Neuronal stem cell (in vitro differentiated cells): ENCODE results near the gene POU6F1.
"Not testable (repeated sequence)": the region's sequence is repeated elsewhere in the genome, so short reads cannot be mapped to it uniquely, and the experiment has no call there.

Source experiments
- DNase-seq: peaks from one replicate; pipeline ENCODE4 v3.0.0-alpha.2; 2013; ENCODE audit warnings: low spot score
- H2AFZ ChIP-seq: one replicate; pipeline ENCODE4 v1.6.1; 2013; ENCODE audit warnings: mild to moderate bottlenecking, low read length, inconsistent platforms
- H2AK5ac ChIP-seq: 2 replicates; pipeline ENCODE4 v1.6.1; 2013; ENCODE audit warnings: low read depth, mild to moderate bottlenecking, inconsistent platforms, low read length, moderate library complexity, mixed read lengths
- H2BK120ac ChIP-seq: 2 replicates; pipeline ENCODE4 v1.6.1; 2013; ENCODE audit warnings: low read depth, mild to moderate bottlenecking, inconsistent platforms, low read length, moderate library complexity, mixed read lengths
- H2BK12ac ChIP-seq: one replicate; pipeline ENCODE4 v1.6.1; 2013; ENCODE audit warnings: low read length, inconsistent platforms
- H2BK15ac ChIP-seq: 2 replicates; pipeline ENCODE4 v1.6.1; 2013; ENCODE audit warnings: mild to moderate bottlenecking, low read length, inconsistent platforms, mixed read lengths
- H2BK5ac ChIP-seq: one replicate; pipeline ENCODE4 v1.6.1; 2013; ENCODE audit warnings: inconsistent platforms, mild to moderate bottlenecking, low read length, moderate library complexity
- H3K14ac ChIP-seq: one replicate; pipeline ENCODE4 v1.6.1; 2013; ENCODE audit warnings: low read length, inconsistent platforms
- H3K18ac ChIP-seq: 2 replicates; pipeline ENCODE4 v1.6.1; 2013; ENCODE audit warnings: low read length, inconsistent platforms
- H3K23ac ChIP-seq: 2 replicates; pipeline ENCODE4 v1.6.1; 2013; ENCODE audit warnings: low read depth, mild to moderate bottlenecking, mixed read lengths, low read length, inconsistent platforms; ENCODE audit not compliant: poor library complexity
- H3K27ac ChIP-seq: replicated peaks from 3 replicates; pipeline ENCODE4 v1.5.1; 2013; ENCODE audit warnings: low read length, inconsistent platforms
- H3K27me3 ChIP-seq, 3 experiments: 2 replicates each; pipeline ENCODE4 v1.6.1; 2013; ENCODE audit warnings: low read length in 3 of 3, mild to moderate bottlenecking in 2 of 3, inconsistent platforms in 1 of 3, low read depth in 1 of 3, mixed read lengths in 1 of 3, moderate library complexity in 1 of 3; ENCODE audit not compliant: control insufficient read depth in 3 of 3, insufficient read depth in 3 of 3
- H3K36me3 ChIP-seq, 2 donors: replicated peaks in 1 of 2; 2 replicates each; pipeline ENCODE4 v1.6.1; 2013; ENCODE audit warnings: low read length in 2 of 2; ENCODE audit not compliant: control insufficient read depth in 2 of 2, insufficient read depth in 2 of 2
- H3K4ac ChIP-seq: 2 replicates; pipeline ENCODE4 v1.6.1; 2013; ENCODE audit warnings: inconsistent platforms, mild to moderate bottlenecking, low read length, moderate library complexity
- H3K4me1 ChIP-seq, 2 donors: 1 replicate in 1 of 2; 2 replicates in 1 of 2; pipeline ENCODE4 v1.6.1; 2013; ENCODE audit warnings: low read length in 2 of 2, low read depth in 1 of 2; ENCODE audit not compliant: control insufficient read depth in 2 of 2, insufficient read depth in 1 of 2
- H3K4me2 ChIP-seq: one replicate; pipeline ENCODE4 v1.6.1; 2013; ENCODE audit warnings: mild to moderate bottlenecking, low read length, inconsistent platforms; ENCODE audit not compliant: insufficient read depth, poor library complexity, severe bottlenecking
- H3K4me3 ChIP-seq, 2 donors: 2 replicates each; pipeline ENCODE4 v1.5.1; 2013; ENCODE audit warnings: low read length in 2 of 2, mild to moderate bottlenecking in 2 of 2, inconsistent platforms in 1 of 2, moderate library complexity in 1 of 2
- H3K79me1 ChIP-seq: one replicate; pipeline ENCODE4 v1.6.1; 2013; ENCODE audit warnings: low read depth, mild to moderate bottlenecking, inconsistent platforms, low read length, moderate library complexity
- H3K9ac ChIP-seq: one replicate; pipeline ENCODE4 v1.6.1; 2013; ENCODE audit warnings: mild to moderate bottlenecking, low read depth, low read length, inconsistent platforms; ENCODE audit not compliant: poor library complexity
- H3K9me3 ChIP-seq, 2 donors: replicated peaks in 1 of 2; 2 replicates each; pipeline versions ENCODE3 to v1.6.1; 2013; ENCODE audit warnings: low read length in 2 of 2, mild to moderate bottlenecking in 2 of 2, inconsistent platforms in 1 of 2, low read depth in 1 of 2, mixed read lengths in 1 of 2, moderate library complexity in 1 of 2; ENCODE audit not compliant: control insufficient read depth in 2 of 2, insufficient read depth in 1 of 2
- H4K8ac ChIP-seq: one replicate; pipeline ENCODE4 v1.6.1; 2013; ENCODE audit warnings: low read depth, mild to moderate bottlenecking, inconsistent platforms, low read length, moderate library complexity
- H4K91ac ChIP-seq: one replicate; pipeline ENCODE4 v1.6.1; 2013; ENCODE audit warnings: low read length, low read depth, mild to moderate bottlenecking, inconsistent platforms; ENCODE audit not compliant: poor library complexity
- WGBS, 2 donors: extraction: QIAGEN DNeasy Blood & Tissue Kit; methylation state at CpG; one replicate each; pipeline ENCODE4 v1.1.7; 2013; ENCODE audit warnings: missing lambda C conversion rate in 2 of 2, mixed read lengths in 1 of 2; ENCODE audit not compliant: insufficient read length in 2 of 2, insufficient replicate concordance in 1 of 2; ENCODE audit errors: extremely low coverage in 2 of 2; 5-methylcytosine and 5-hydroxymethylcytosine counted together

Gene POU6F1

DNA sequence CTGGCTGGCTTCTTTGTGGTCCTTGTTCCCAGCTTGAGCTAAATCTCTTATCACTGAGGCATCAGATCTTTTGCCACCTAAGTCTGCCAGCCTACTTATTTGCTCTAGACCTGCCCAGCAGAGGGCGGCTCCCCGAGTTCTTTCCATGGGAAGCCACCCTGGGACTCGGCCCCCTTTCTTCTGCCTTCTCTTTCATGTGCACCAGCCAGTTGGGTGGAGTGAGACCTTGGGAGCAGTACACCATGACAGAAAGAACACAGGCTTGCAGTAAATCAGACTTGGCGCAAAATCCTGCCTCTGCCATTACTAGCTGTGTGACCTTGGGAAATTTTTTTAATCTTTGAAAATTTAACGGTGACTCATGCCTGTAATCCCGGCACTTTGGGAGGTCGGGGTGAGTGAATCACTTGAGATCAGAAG, 44.9 kb upstream of the POU6F1 start:
- Histone ChIP-seq H3K4me1 (no peaks in the 10 kb centered on the region), H2BK15ac (no peak overlapping the region), H3K23ac (no peak overlapping the region), H4K91ac (no peak overlapping the region), H3K4ac (no peak overlapping the region), H3K27me3 (peaks cover 0 to 5% (median 0%) of the 10 kb centered on the region in 3 experiments), H2AFZ (no peak overlapping the region), H3K36me3 (no peaks in the 10 kb centered on the region), H3K14ac (no peak overlapping the region), H2AK5ac (no peak overlapping the region), H3K4me3 (no peak overlapping the region), H2BK5ac (no peak overlapping the region), H3K18ac (no peak overlapping the region), H2BK12ac (no peak overlapping the region), H4K8ac (no peak overlapping the region), H3K79me1 (no peaks in the 10 kb centered on the region), H3K27ac (no peak overlapping the region), H3K9ac (no peak overlapping the region), H3K4me2 (no peak overlapping the region), H3K9me3 (no peaks in the 10 kb centered on the region), H2BK120ac (no peak overlapping the region)
- no peak for DNase-seq
- WGBS, 2 donors = no CpG with 5 or more reads among the region's 7 CpGs

DNA sequence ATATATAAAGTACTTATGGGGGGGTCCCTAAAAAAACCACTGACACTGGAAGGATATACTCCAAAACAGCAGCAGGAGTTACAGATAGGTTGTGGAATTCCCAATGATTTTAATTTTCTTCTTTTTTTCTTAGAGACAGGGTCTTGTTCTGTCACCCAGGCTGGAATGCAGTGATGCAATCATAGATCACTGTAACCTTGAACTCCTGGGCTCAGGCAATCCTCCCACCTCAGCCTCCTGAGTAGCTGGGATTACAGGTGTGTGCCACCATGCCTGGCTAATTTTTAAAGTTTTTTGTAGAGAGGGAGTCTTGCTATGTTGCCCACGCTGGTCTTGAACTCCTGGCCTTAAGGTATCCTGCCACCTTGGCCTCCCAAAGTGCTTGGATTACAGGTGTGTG, 41.7 kb upstream of the POU6F1 start:
- WGBS, 2 donors = no CpG with 5 or more reads among the region's 1 CpG
- not testable (repeated sequence) for H2AFZ ChIP-seq

DNA sequence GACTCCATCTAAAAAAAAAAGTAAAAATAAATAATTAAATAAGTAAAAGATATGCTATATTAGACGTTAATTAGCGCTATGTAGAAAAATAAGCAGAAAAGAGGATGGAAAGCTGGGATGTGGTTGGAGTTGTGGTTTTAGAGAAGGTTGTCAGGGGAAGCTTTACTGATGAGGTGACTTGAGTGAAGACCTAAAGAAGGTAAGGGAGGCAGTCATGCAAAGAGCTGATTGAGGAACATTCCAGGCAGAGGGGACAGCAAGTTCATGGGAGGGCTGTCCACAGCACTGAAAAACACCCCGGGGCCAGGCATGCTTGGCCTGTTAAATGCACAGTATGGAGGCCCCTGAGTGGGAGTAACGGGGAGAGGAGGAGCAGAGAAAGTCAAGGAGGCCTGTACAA, 36.7 kb upstream of the POU6F1 start:
- Histone ChIP-seq H3K23ac (no peak overlapping the region), H3K18ac (no peak overlapping the region), H2AK5ac (no peak overlapping the region), H2BK120ac (no peak overlapping the region), H3K79me1 (no peaks in the 10 kb centered on the region), H3K27me3 (no peaks in the 10 kb centered on the region), H3K4me1 (no peaks in the 10 kb centered on the region), H2BK15ac (no peak overlapping the region), H3K14ac (no peak overlapping the region), H3K9ac (no peak overlapping the region), H3K4me3 (peak overlapping the region in 1 of 2 donors; percentile 34), H3K27ac (no peak overlapping the region), H2BK5ac (no peak overlapping the region), H4K91ac (no peak overlapping the region), H2BK12ac (no peak overlapping the region), H3K4me2 (no peak overlapping the region), H3K36me3 (no peaks in the 10 kb centered on the region), H2AFZ (no peak overlapping the region), H3K9me3 (no peaks in the 10 kb centered on the region), H4K8ac (no peak overlapping the region), H3K4ac (no peak overlapping the region)
- DNase-seq = no peak
- 100% methylated on average over 2 of the region's 4 CpGs; no CpG with 5 or more reads in 1 of the 2 donors for WGBS, 2 donors

More for the DNA sequence above, 41.7 kb upstream of the POU6F1 start:
- H4K8ac ChIP-seq, H3K79me1 ChIP-seq, H3K9ac ChIP-seq, H3K27me3 ChIP-seq, H3K4me1 ChIP-seq, H2BK5ac ChIP-seq, H3K18ac ChIP-seq, H2BK15ac ChIP-seq, H3K23ac ChIP-seq, H3K27ac ChIP-seq, DNase-seq, H2AK5ac ChIP-seq, H3K36me3 ChIP-seq, H3K14ac ChIP-seq, H3K9me3 ChIP-seq, H3K4ac ChIP-seq, H3K4me2 ChIP-seq, H3K4me3 ChIP-seq, H2BK120ac ChIP-seq, H2BK12ac ChIP-seq, H4K91ac ChIP-seq: not testable (repeated sequence)

DNA sequence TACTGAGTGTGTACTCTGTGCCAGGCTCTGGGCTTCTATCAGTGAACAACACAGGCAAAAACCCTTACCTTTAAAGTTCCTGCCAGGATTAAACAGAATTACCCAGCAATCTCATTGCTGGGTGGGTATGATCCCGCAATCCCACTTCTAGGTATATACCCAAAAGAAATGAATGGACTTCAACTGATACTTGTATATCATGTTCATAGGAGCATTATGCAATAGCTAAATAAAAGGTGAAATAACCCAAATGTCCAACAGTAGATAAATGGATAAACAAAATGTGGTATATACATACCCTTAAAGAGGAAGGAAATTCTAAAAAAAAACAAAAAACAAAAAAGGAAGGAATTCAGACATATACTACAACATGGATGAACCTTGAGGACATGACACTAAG, 35.4 kb upstream of the POU6F1 start:
- H2BK15ac ChIP-seq = no peak overlapping the region
- H3K36me3 ChIP-seq = no peaks in the 10 kb centered on the region
- no peak overlapping the region for H2BK12ac ChIP-seq
- H3K9me3 ChIP-seq = no peaks in the 10 kb centered on the region
- no peak overlapping the region for H3K4me2 ChIP-seq
- H3K79me1 ChIP-seq = no peaks in the 10 kb centered on the region
- WGBS, 2 donors = no CpG with 5 or more reads among the region's 1 CpG
- no peak overlapping the region for H2AFZ ChIP-seq
- DNase-seq = no peak
- H2AK5ac ChIP-seq = no peak overlapping the region
- no peak overlapping the region for H2BK5ac ChIP-seq
- no peak overlapping the region for H3K9ac ChIP-seq
- H4K8ac ChIP-seq = no peak overlapping the region
- H3K14ac ChIP-seq = no peak overlapping the region
- H2BK120ac ChIP-seq = no peak overlapping the region
- no peaks in the 10 kb centered on the region for H3K4me1 ChIP-seq
- H3K27ac ChIP-seq = no peak overlapping the region
- H3K27me3 ChIP-seq = no peaks in the 10 kb centered on the region
- H3K23ac ChIP-seq = no peak overlapping the region
- H3K4ac ChIP-seq = no peak overlapping the region
- H4K91ac ChIP-seq = no peak overlapping the region
- H3K4me3 ChIP-seq = no peak overlapping the region
- H3K18ac ChIP-seq = no peak overlapping the region
